Sigmoid colon (tissue), 7 donors: Measurements from ENCODE around the gene PLCE1. TPM values are rescaled to one million over a fixed set of nuclear protein-coding genes. Genes with fewer than 3 reads are reported as not detected.
"Not testable (repeated sequence)": the region's sequence is repeated elsewhere in the genome, so short reads cannot be mapped to it uniquely, and the experiment has no call there.

Experiments used
- DNase-seq: peaks from one replicate; pipeline ENCODE4 v3.0.0-alpha.2; 2019
- H3K27ac ChIP-seq, 4 donors: fragments of 200-600 bp; sonication (generic); one replicate each; pipeline ENCODE4 v1.5.1; 2016 to 2019; ENCODE audit warnings: mild to moderate bottlenecking in 1 of 4
- H3K27me3 ChIP-seq, 3 donors: fragments of 200-600 bp; sonication (generic); one replicate each; pipeline ENCODE4 v1.5.1; 2019; ENCODE audit warnings: mild to moderate bottlenecking in 1 of 3
- H3K36me3 ChIP-seq, 4 donors: fragments of 200-600 bp; sonication (generic); one replicate each; pipeline ENCODE4 v1.5.1; 2016 to 2019
- H3K4me1 ChIP-seq, 4 donors: fragments of 200-600 bp; sonication (generic); one replicate each; pipeline ENCODE4 v1.5.1; 2017 to 2019
- H3K4me3 ChIP-seq, 4 donors: fragments of 200-600 bp; sonication (generic); one replicate each; pipeline ENCODE4 v1.5.1; 2017 to 2019; ENCODE audit warnings: mild to moderate bottlenecking in 2 of 4, moderate library complexity in 1 of 4
- H3K9me3 ChIP-seq, 4 donors: fragments of 200-600 bp in 3 of 4; sonication (generic) in 3 of 4; one replicate each; pipeline versions ENCODE4 v1.5.1 to v1.6.1; 2013 to 2019
- CTCF ChIP-seq, 4 experiments: fragments of 450-650 bp in 3 of 4; fragments of 200-600 bp in 1 of 4; IDR thresholded peaks; one replicate each; pipeline ENCODE4 v1.5.1; 2016 to 2019; ENCODE audit warnings: antibody characterized with exemption in 4 of 4, mild to moderate bottlenecking in 3 of 4, moderate library complexity in 2 of 4
- EP300 ChIP-seq, 4 donors: sonication (generic); formaldehyde crosslinking; IDR thresholded peaks; one replicate each; pipeline ENCODE4 v1.6.1; 2017; ENCODE audit warnings: antibody characterized with exemption in 4 of 4
- POLR2A ChIP-seq, 2 donors: fragments of 450-650 bp; IDR thresholded peaks; one replicate each; pipeline ENCODE4 v1.6.1; 2016; ENCODE audit warnings: antibody characterized with exemption in 2 of 2, mild to moderate bottlenecking in 2 of 2, moderate library complexity in 2 of 2
- POLR2AphosphoS5 ChIP-seq, 4 donors: sonication (generic); formaldehyde crosslinking; IDR thresholded peaks; one replicate each; pipeline ENCODE4 v1.6.1; 2017; ENCODE audit warnings: antibody characterized with exemption in 4 of 4
- WGBS, 2 donors: extraction: QIAGEN DNeasy Blood & Tissue Kit; methylation state at CpG; one replicate each; pipeline ENCODE4 v1.1.7; 2013; 5-methylcytosine and 5-hydroxymethylcytosine counted together
- intact Hi-C: fragments of 100-400 bp; cut with DNase I; formaldehyde crosslinking; loops from one replicate; pipeline ENCODE4 v1.15.1; 2023
- polyA plus RNA-seq, 3 donors: library from polyadenylated mRNA; stranded (reverse); fragments of 200-250 nt; gene quantifications; one replicate each; pipeline ENCODE4 v1.2.3, GENCODE V29; 2013
- total RNA-seq, 4 donors: library from RNA; depleted of rRNA; stranded (reverse); fragments of >200 nt; gene quantifications; one replicate each; pipeline ENCODE4 v1.1.0, GENCODE V29; 2016
- donor health status: healthy with polysubstance abuse.
- donor health status: Bipolar disorder and iron deficiency.
- donor health status: healthy.

PLCE1 gene
- total and polyA plus RNA-seq, 7 donors: 6.0 to 12.4 (median 8.1) TPM

GRCh38 chr10:93954299-93954698 is 39.4 kb upstream of the PLCE1 start:
- Histone ChIP-seq H3K4me3 (no peak overlapping the region), H3K36me3 (no peaks in the 10 kb centered on the region), H3K27me3 (no peaks in the 10 kb centered on the region), H3K27ac (no peak overlapping the region), H3K9me3 (no peaks in the 10 kb centered on the region), H3K4me1 (no peaks in the 10 kb centered on the region)
- intact Hi-C loops: loop anchor here (2.0 kb wide), 1 partner anchor 21 kb away; no protein-coding TSS in a partner anchor
- TF ChIP-seq POLR2AphosphoS5 (IDR thresholded peaks at IDR 0.05) (no peak), CTCF (IDR thresholded peaks at IDR 0.05) (no peak), EP300 (IDR thresholded peaks at IDR 0.05) (no peak), POLR2A (IDR thresholded peaks at IDR 0.05) (no peak)
- 94 to 95% methylated on average over 8 of the region's 8 CpGs for WGBS, 2 donors
- DNase-seq: no peak

GRCh38 chr10:93954726-93955363 is 38.9 kb upstream of the PLCE1 start:
- H3K27me3 ChIP-seq: no peaks in the 10 kb centered on the region
- no peaks in the 10 kb centered on the region for H3K36me3 ChIP-seq
- no peaks in the 10 kb centered on the region for H3K4me1 ChIP-seq
- H3K27ac ChIP-seq: no peak overlapping the region
- intact Hi-C loops: loop anchor here (2.0 kb wide), 1 partner anchor 20 kb away; no protein-coding TSS in a partner anchor
- TF ChIP-seq POLR2AphosphoS5 (IDR thresholded peaks at IDR 0.05) (no peak), POLR2A (IDR thresholded peaks at IDR 0.05) (no peak), EP300 (IDR thresholded peaks at IDR 0.05) (no peak), CTCF (IDR thresholded peaks at IDR 0.05) (no peak)
- no peak for DNase-seq
- 92% methylated on average over 5 of the region's 5 CpGs for WGBS, 2 donors
- no peak overlapping the region for H3K4me3 ChIP-seq
- H3K9me3 ChIP-seq: no peaks in the 10 kb centered on the region

GRCh38 chr10:93958834-93959233 is 34.9 kb upstream of the PLCE1 start:
- intact Hi-C loops: no loop called here
- no peaks in the 10 kb centered on the region for H3K9me3 ChIP-seq
- H3K4me3 ChIP-seq: no peak overlapping the region
- no peaks in the 10 kb centered on the region for H3K4me1 ChIP-seq
- H3K27ac ChIP-seq: no peak overlapping the region
- TF ChIP-seq CTCF (IDR thresholded peaks at IDR 0.05) (no peak), POLR2A (IDR thresholded peaks at IDR 0.05) (no peak), EP300 (IDR thresholded peaks at IDR 0.05) (no peak), POLR2AphosphoS5 (IDR thresholded peaks at IDR 0.05) (no peak)
- H3K36me3 ChIP-seq: no peaks in the 10 kb centered on the region
- DNase-seq: no peak
- 94 to 95% methylated on average over 6 of the region's 6 CpGs for WGBS, 2 donors
- H3K27me3 ChIP-seq: no peaks in the 10 kb centered on the region

GRCh38 chr10:93960988-93961387 is 32.7 kb upstream of the PLCE1 start:
- WGBS, 2 donors: 97 to 98% methylated on average over 7 of the region's 7 CpGs
- intact Hi-C loops, DNase-seq, H3K27ac ChIP-seq, H3K4me1 ChIP-seq, H3K36me3 ChIP-seq, H3K4me3 ChIP-seq, H3K9me3 ChIP-seq, H3K27me3 ChIP-seq: not testable (repeated sequence)

GRCh38 chr10:93962973-93963372 is 30.8 kb upstream of the PLCE1 start:
- Histone ChIP-seq H3K9me3 (no peaks in the 10 kb centered on the region), H3K27me3 (no peaks in the 10 kb centered on the region), H3K4me1 (no peaks in the 10 kb centered on the region), H3K36me3 (no peaks in the 10 kb centered on the region), H3K27ac (peak overlapping the region; percentile 26 to 57 (median 44)), H3K4me3 (no peak overlapping the region)
- WGBS, 2 donors: 78 to 90% methylated on average over 1 of the region's 1 CpG
- DNase-seq: no peak
- intact Hi-C loops: no loop called here
- no peak for TF ChIP-seq POLR2A (IDR thresholded peaks at IDR 0.05)

GRCh38 chr10:93963434-93963833 is 30.3 kb upstream of the PLCE1 start:
- H3K9me3 ChIP-seq: no peaks in the 10 kb centered on the region
- H3K4me3 ChIP-seq: no peak overlapping the region
- no peaks in the 10 kb centered on the region for H3K36me3 ChIP-seq
- H3K27me3 ChIP-seq: no peaks in the 10 kb centered on the region
- H3K27ac ChIP-seq: peak overlapping the region; percentile 26 to 57 (median 44)
- TF ChIP-seq EP300 (IDR thresholded peaks at IDR 0.05) (no peak), POLR2A (IDR thresholded peaks at IDR 0.05) (no peak), CTCF (IDR thresholded peaks at IDR 0.05) (no peak), POLR2AphosphoS5 (IDR thresholded peaks at IDR 0.05) (no peak)
- intact Hi-C loops: no loop called here
- WGBS, 2 donors: 90 to 94% methylated on average over 5 of the region's 5 CpGs
- no peak for DNase-seq
- no peaks in the 10 kb centered on the region for H3K4me1 ChIP-seq
